ENCODE measurements around the gene VWCE.

Gene VWCE

GRCh38 chr11:61280883-61281580 lies 14.1 kb downstream of the VWCE start:
- no peak for DNase-seq (ENCODE audit: low read depth)
- no peak overlapping the region for H3K4me3 ChIP-seq (ENCODE audit: low read length)
- no peak for TF ChIP-seq CTCF (conservative IDR thresholded peaks at IDR 0.05; ENCODE audit: low read length)

- no peak overlapping the region for H3K4me3 ChIP-seq (ENCODE audit: low read length)
- no peak for TF ChIP-seq CTCF (conservative IDR thresholded peaks at IDR 0.05; ENCODE audit: low read length)
- DNase-seq (ENCODE audit: low read depth) = no peak
Observed at GRCh38 chr11:61279934-61280659, 15.0 kb downstream of the VWCE start.

- no peak for TF ChIP-seq CTCF (conservative IDR thresholded peaks at IDR 0.05; ENCODE audit: low read length)
- no peak overlapping the region for H3K4me3 ChIP-seq (ENCODE audit: low read length)
- no peak for DNase-seq (ENCODE audit: low read depth)
Observed at GRCh38 chr11:61278001-61278470, 17.1 kb downstream of the VWCE start.

- H3K4me3 ChIP-seq (ENCODE audit: low read length) = no peak overlapping the region
- no peak for TF ChIP-seq CTCF (conservative IDR thresholded peaks at IDR 0.05; ENCODE audit: low read length)
- DNase-seq (ENCODE audit: low read depth) = no peak
Observed at GRCh38 chr11:61277186-61278000, 17.7 kb downstream of the VWCE start.

- no peak for DNase-seq (ENCODE audit: low read depth)
- no peak for TF ChIP-seq CTCF (conservative IDR thresholded peaks at IDR 0.05; ENCODE audit: low read length)
Observed at GRCh38 chr11:61275191-61275590, 19.9 kb downstream of the VWCE start.

GRCh38 chr11:61274084-61274483 lies 21.0 kb downstream of the VWCE start:
- DNase-seq (ENCODE audit: low read depth) = no peak
- no peak overlapping the region for H3K4me3 ChIP-seq (ENCODE audit: low read length)
- no peak for TF ChIP-seq CTCF (conservative IDR thresholded peaks at IDR 0.05; ENCODE audit: low read length)

More at GRCh38 chr11:61275191-61275590, 19.9 kb downstream of the VWCE start:
- no peak overlapping the region for H3K4me3 ChIP-seq (ENCODE audit: low read length)
